GM13977 (cell line): ENCODE data around the gene RPS28.

Experiments used
- DNase-seq: peaks from one replicate; pipeline ENCODE4 v3.0.0; 2012; ENCODE audit warnings: low spot score
- CTCF ChIP-seq: IDR thresholded peaks from 2 replicates; pipeline ENCODE4 v1.5.1; 2012; ENCODE audit warnings: mild to moderate bottlenecking, control low read depth; ENCODE audit not compliant: insufficient read depth; ENCODE audit errors: extremely low read depth, missing control alignments
- in situ Hi-C: fragments of 300-500 bp; cut with MboI; formaldehyde crosslinking; loops from one replicate; pipeline ENCODE4 v1.12.0; 2022; ENCODE audit warnings: low sequenced_read_pairs, low pct_unique_long_range_greater_than_20kb, mixed read lengths, inconsistent platforms; ENCODE audit not compliant: unreplicated experiment

Gene RPS28

GRCh38 chr19:8324186-8325050, 3.1 kb downstream of the RPS28 start:
- no peak for DNase-seq
- in situ Hi-C loops: no loop called here
- TF ChIP-seq CTCF: peak; percentile 2

GRCh38 chr19:8325454-8325853, 4.2 kb downstream of the RPS28 start:
- TF ChIP-seq CTCF: no peak
- no peak for DNase-seq
- in situ Hi-C loops: no loop called here

GRCh38 chr19:8329996-8330395, 8.7 kb downstream of the RPS28 start:
- TF ChIP-seq CTCF: no peak
- DNase-seq: no peak
- in situ Hi-C loops: no loop called here

DNA sequence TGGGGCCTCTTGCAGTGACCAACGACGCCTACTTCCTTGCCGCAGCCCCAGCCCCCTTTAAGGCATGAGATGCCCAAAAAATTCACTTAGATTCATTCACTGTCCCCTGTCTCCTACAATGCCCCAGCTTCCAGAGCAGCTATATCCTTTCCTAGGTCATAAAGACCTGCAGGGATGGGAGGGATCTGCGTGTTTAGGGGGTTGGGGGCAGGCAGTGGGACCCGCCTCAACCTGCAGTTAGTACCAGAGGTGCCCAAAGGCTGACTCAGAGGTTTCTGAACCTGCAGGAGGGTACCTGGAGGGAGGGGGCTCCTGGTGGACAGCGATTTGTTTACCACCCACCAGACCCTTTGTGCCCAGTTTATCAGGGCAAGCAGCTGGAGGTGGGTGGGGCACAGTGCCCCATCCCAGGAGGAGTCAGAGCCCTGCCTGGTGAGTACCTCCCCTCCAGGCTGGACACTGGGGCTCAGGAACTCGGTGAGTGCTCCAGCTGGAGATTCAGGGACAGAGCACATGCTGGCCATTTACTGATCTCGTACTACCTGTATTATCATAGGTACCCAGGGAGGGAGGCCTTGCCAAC, 10.1 kb downstream of the RPS28 start:
- no peak for TF ChIP-seq CTCF
- no peak for DNase-seq
- in situ Hi-C loops: no loop called here

- in situ Hi-C loops: no loop called here
- DNase-seq: no peak
- TF ChIP-seq CTCF: no peak
Observed at GRCh38 chr19:8332976-8333766, 11.9 kb downstream of the RPS28 start.

- no peak for TF ChIP-seq CTCF
- no peak for DNase-seq
- in situ Hi-C loops: no loop called here
Observed at GRCh38 chr19:8333767-8334457, 12.6 kb downstream of the RPS28 start.
